Measurements from ENCODE around the gene HMBS.
"Not testable (repeated sequence)": the region's sequence is repeated elsewhere in the genome, so short reads cannot be mapped to it uniquely, and the experiment has no call there.

HMBS gene

DNA sequence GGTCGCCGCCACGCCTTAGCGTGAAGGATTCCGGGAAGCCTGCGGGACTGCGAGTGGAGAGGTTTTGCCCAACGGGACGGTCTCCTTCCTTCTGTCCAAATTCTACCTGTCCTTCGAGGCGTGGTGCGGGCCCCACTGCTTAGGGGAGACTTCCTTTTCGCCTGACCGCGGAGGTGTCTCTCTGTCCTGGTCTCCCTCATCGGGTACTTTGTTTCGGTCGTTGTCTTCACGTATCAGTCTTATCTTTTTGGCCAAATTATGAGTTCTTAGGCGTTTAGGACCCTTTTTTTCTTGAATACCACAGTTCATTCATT is 37.1 kb downstream of the HMBS start:
- no peak for DNase-seq

DNA sequence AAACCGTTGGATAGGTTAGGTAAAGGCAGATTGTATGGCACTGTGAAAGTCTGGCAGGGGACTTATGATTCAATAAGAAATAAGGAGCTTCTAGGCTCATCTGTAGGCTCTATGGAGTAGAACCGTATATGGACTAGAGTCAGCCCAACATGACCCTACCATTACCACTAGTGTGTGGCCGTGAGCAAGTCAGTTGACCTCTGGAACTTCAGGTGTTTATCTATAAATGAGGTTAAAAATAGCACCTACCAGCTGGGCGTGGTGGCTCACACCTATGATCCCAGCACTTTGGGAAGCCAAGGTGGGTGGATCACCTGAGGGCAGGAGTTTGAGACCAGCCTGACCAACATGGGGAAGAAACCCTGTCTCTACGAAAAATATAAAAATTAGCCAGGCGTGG is 41.1 kb downstream of the HMBS start:
- no peak for DNase-seq

- DNase-seq, result no peak
These were observed 42.1 kb downstream of the HMBS start for GRCh38 chr11:119126675-119127268.

- no peak for DNase-seq
These were observed 46.0 kb downstream of the HMBS start for GRCh38 chr11:119130662-119131061.

GRCh38 chr11:119134389-119134978 is 49.8 kb downstream of the HMBS start:
- no peak for DNase-seq

DNA sequence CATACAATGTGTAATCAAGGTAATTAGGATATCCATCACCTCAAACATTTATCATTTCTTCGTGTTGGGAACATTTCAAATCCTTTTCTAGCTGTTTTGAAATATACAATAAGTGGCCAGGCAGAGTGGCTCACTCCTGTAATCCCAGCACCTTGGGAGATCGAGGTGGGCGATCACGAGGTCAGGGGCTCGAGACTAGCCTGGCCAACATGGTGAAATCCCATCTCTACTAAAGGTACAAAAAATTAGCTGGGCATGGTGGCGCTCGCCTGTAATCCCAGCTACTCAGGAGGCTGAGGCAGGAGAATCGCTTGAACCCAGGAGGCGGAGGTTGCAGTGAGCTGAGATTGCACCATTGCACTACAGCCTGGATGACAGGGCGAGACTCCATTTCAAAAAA is 54.6 kb downstream of the HMBS start:
- DNase-seq, result not testable (repeated sequence)

Measured in NCI-H1436 treated with DMSO at 0.1 percent for 48 hours (cell line).